Measurements from ENCODE around the gene MCRIP2. TPM values are rescaled to one million over a fixed set of nuclear protein-coding genes. Genes with fewer than 3 reads are reported as not detected.

MCRIP2 gene
- total and polyA plus RNA-seq, 4 donors = 16.3 to 97.3 (median 61.4) TPM

- no peak for TF ChIP-seq CTCF (IDR thresholded peaks at IDR 0.05; ENCODE audit: low read depth, low read length, missing input control)
- TF ChIP-seq RAD21 (IDR thresholded peaks at IDR 0.05) = no peak
- no peak for TF ChIP-seq TAF1 (conservative IDR thresholded peaks at IDR 0.05)
These were observed 16.3 kb upstream of the MCRIP2 start (continued) for GRCh38 chr16:625117-625976.

GRCh38 chr16:625977-626765 lies 15.5 kb upstream of the MCRIP2 start:
- Histone ChIP-seq H3K27me3 (ENCODE audit: control insufficient read depth in 4 of 4, insufficient read depth in 4 of 4, low read length in 3 of 4) (no peaks in the 10 kb centered on the region), H3K36me3 (ENCODE audit: control insufficient read depth in 4 of 4, insufficient read depth in 3 of 4, low read depth in 1 of 4, low read length in 3 of 4) (peaks cover 0 to 12% (median 4%) of the 10 kb centered on the region in 4 donors), H3K4me3 (ENCODE audit: low read depth in 1 of 3, low read length in 3 of 3) (no peak overlapping the region), H3K9ac (ENCODE audit: low read depth in 1 of 2, low read length in 2 of 2) (no peak overlapping the region), H3K27ac (ENCODE audit: low read depth in 1 of 2, low read length in 2 of 2) (no peak overlapping the region), H3K9me3 (ENCODE audit: control insufficient read depth in 4 of 4, low read length in 3 of 4) (no peaks in the 10 kb centered on the region), H3K4me1 (ENCODE audit: control insufficient read depth in 4 of 4, insufficient read depth in 4 of 4, low read length in 3 of 4) (peaks cover 26 to 47% (median 41%) of the 10 kb centered on the region in 4 donors)
- TF ChIP-seq GABPA (IDR thresholded peaks at IDR 0.05 in 1 of 2, conservative IDR thresholded peaks at IDR 0.05 in 1 of 2) (no peak), EGR1 (IDR thresholded peaks at IDR 0.05; ENCODE audit: low read depth in 2 of 2) (no peak), TAF1 (conservative IDR thresholded peaks at IDR 0.05) (no peak), HNF4G (IDR thresholded peaks at IDR 0.05) (no peak), ZBTB33 (IDR thresholded peaks at IDR 0.05) (no peak), ATF3 (IDR thresholded peaks at IDR 0.05) (no peak), RAD21 (IDR thresholded peaks at IDR 0.05) (no peak), REST (IDR thresholded peaks at IDR 0.05) (no peak), MAX (IDR thresholded peaks at IDR 0.05) (no peak), RXRA (IDR thresholded peaks at IDR 0.05) (no peak), HNF4A (conservative IDR thresholded peaks at IDR 0.05) (no peak), NR2F2 (IDR thresholded peaks at IDR 0.05) (no peak), CTCF (IDR thresholded peaks at IDR 0.05; ENCODE audit: low read depth, low read length, missing input control) (no peak), FOXA1 (IDR thresholded peaks at IDR 0.05) (no peak), SP1 (IDR thresholded peaks at IDR 0.05) (no peak), FOXA2 (IDR thresholded peaks at IDR 0.05) (no peak), YY1 (IDR thresholded peaks at IDR 0.05) (no peak)
- 96% methylated on average over 35 of the region's 35 CpGs for WGBS
- DNase-seq (ENCODE audit: low spot score) = no peak
